ACHN (cell line): ENCODE measurements around the gene UBE2J2.
"Not testable (repeated sequence)": the region's sequence is repeated elsewhere in the genome, so short reads cannot be mapped to it uniquely, and the experiment has no call there.

Experiments used
- DNase-seq: peaks from one replicate; pipeline ENCODE4 v3.0.0-alpha.2; 2015
- in situ Hi-C: cut with HindIII; loops from 2 replicates; pipeline ENCODE4 v1.10.0; 2017; ENCODE audit warnings: low sequenced_read_pairs, low pct_ligation_motif_present, low pct_unique_long_range_greater_than_20kb

The UBE2J2 gene

GRCh38 chr1:1264868-1265272 lies 8.8 kb downstream of the UBE2J2 start:
- peak; percentile 80 for DNase-seq
- in situ Hi-C loops, result no loop called here

DNA sequence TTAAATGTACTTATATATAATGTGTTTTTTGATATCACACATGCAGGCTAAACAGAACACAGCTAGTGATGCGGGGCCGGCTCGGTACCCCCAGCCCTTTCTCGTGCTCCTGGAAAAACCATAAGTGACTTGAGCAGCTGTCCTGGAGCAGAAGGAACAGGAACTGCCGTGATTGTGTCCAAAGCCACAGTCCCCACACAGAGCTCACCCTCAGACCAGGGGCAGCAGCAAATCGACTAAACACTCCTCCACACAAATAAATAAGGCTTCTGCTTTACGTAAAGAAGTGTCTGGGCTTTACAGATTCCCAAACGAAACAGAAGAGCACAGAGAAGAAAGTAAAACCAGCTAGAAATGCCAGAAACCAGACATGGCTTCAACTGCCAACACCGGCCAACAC lies 9.6 kb downstream of the UBE2J2 start:
- in situ Hi-C loops, result no loop called here

GRCh38 chr1:1262758-1263157 lies 10.9 kb downstream of the UBE2J2 start:
- in situ Hi-C loops, result no loop called here
- DNase-seq, result no peak

More for the DNA sequence above, 9.6 kb downstream of the UBE2J2 start:
- DNase-seq, result no peak

DNA sequence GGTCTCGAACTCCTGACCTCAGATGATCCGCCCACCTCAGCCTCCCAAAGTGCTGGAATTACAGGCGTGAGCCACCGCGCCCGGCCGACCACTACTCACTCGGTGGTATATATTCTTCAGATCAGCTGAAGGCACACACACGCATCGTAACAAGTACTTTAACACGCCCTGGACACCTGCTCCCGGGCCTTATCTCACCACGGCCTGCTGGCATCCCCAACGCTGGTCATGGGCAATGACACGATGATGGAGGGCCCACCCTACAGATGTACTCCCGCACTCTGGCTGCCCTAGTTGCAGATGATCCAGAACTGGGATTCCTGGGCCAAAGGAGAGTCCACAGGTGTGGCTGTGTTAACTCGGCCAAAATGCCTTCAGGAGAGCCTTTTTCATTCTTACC lies 11.6 kb downstream of the UBE2J2 start:
- no peak for DNase-seq
- in situ Hi-C loops, result no loop called here

- in situ Hi-C loops, result no loop called here
- DNase-seq, result no peak
Observed at GRCh38 chr1:1260843-1261560, 12.7 kb downstream of the UBE2J2 start.

- in situ Hi-C loops, result no loop called here
- DNase-seq, result no peak
Observed at GRCh38 chr1:1259951-1260600, 13.6 kb downstream of the UBE2J2 start.

- no peak for DNase-seq
- in situ Hi-C loops, result no loop called here
Observed at GRCh38 chr1:1259540-1259939, 14.1 kb downstream of the UBE2J2 start.

- no peak for DNase-seq
- in situ Hi-C loops, result no loop called here
Observed at GRCh38 chr1:1259119-1259488, 14.6 kb downstream of the UBE2J2 start.

GRCh38 chr1:1256956-1257871 lies 16.4 kb downstream of the UBE2J2 start:
- in situ Hi-C loops, result no loop called here
- DNase-seq, result no peak

GRCh38 chr1:1255611-1256010 lies 18.0 kb downstream of the UBE2J2 start:
- DNase-seq, result no peak
- in situ Hi-C loops, result no loop called here

DNA sequence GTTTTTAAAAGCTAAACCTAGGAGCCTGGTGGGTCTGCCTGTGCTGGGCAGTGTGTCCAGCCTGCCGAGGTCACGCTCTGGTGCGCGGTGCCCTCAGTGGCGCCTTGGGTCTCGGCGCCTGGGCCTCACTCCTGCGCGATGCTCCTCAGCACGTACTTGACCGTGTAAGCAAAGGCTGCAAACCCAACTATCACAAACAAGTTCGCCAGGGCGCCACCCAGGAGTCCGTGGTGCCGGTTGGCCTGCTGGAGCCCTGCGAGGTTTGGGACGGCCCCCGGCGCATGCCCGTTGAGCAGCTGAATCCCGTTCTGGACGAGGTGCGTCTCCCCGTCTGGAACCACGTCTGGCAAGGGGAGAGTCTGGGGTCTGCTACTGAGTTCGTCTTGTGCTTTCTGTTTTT lies 18.6 kb downstream of the UBE2J2 start:
- DNase-seq, result no peak
- in situ Hi-C loops, result no loop called here

- in situ Hi-C loops, result no loop called here
- no peak for DNase-seq
Observed at GRCh38 chr1:1254667-1254998, 19.0 kb downstream of the UBE2J2 start.

DNA sequence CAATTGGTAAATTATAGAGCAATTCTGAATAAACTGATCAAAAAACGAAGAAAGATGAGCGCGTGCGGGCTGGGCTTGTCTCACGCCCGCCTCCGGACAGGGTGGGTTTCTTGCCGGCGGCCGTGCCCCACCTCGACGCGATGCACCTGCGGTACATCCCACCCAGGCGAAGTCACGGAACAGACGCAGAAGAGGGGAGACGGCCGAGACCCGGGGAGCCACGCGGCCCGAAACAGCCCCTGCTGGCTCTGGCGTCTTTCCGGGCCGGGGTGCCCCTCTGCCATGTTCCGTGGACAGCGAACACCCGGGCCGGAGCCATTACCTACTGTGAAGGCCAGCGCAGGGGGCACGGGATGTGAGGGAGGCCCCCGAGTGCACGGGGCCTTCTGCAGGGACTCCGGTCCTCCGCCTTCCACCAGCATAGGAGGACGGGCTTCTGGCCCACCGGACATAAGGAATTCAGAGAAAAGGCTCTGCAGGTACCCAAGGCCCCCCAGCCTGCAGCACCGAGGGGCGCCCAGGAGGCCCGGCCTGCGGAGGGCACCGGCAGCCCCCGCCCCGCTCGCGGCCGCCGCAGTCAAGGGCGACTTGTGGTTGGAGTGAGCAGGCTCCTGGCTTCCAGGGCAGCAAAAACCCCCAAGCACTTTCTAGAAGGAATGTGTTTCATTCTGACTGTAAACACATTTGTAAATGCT lies 19.5 kb downstream of the UBE2J2 start:
- DNase-seq, result no peak
- in situ Hi-C loops, result no loop called here

DNA sequence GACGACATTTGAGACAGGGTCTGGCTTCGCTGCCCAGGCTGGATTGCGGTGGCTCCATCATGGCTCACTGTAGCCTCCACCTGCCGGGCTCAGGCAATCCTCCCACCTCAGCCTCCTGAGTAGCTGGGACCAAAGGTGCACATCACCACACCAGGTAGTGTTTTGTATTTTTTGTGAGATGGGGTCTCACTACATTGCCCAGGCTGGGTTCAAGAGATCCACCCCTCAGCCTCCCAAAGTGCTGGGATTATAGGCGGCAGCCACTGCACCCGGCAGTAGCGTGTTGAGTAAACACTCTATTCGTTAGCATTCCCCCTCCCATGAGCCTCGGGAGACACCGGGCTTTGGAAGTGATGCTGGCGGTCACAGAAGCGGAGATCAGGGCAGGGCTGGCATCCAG lies 20.3 kb downstream of the UBE2J2 start:
- in situ Hi-C loops, result no loop called here
- DNase-seq, result no peak

GRCh38 chr1:1250786-1251284 lies 22.8 kb downstream of the UBE2J2 start:
- in situ Hi-C loops, result no loop called here
- no peak for DNase-seq

DNA sequence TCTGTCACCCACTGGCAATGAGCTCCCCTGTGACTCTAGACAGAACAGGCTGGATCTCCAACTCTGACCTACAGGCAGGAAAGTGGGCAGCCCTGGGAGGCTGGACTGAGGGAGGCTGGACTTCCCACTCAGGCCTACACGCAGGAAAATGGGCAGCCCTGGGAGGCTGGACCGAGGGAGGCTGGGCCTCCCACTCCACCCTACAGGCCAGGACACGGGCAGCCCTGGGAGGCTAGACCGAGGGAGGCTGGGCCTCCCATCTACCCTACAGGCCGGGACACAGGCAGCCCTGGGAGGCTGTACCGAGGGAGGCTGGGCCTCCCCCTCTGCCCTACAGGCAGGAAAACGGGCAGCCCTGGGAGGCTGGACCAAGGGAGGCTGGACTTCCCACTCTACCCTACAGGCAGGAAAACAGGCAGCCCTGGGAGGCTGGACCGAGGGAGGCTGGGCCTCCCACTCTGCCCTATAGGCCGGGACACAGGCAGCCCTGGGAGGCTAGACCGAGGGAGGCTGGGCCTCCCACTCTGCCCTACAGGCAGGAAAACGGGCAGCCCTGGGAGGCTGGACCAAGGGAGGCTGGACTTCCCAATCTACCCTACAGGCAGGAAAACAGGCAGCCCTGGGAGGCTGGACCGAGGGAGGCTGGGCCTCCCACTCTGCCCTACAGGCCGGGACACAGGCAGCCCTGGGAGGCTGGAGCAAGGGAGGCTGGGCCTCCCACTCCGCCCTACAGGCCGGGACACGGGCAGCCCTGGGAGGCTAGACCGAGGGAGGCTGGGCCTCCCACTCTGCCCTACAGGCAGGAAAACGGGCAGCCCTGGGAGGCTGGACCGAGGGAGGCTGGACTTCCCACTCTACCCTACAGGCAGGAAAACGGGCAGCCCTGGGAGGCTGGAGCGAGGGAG lies 25.4 kb downstream of the UBE2J2 start:
- DNase-seq, in situ Hi-C loops: not testable (repeated sequence)

- in situ Hi-C loops, result no loop called here
- no peak for DNase-seq
Observed at GRCh38 chr1:1247341-1247913, 26.2 kb downstream of the UBE2J2 start.
